Measurements from ENCODE around the gene ZNF462.

Gene ZNF462

GRCh38 chr9:106862821-106863720 is at the start of gene ZNF462:
ZNF462 (plus strand) TSS chr9:106863166; CDS start chr9:106923384, 60,218 bp downstream.
- Histone ChIP-seq H3K36me3 (ENCODE audit: insufficient read depth, low read length) (no peaks in the 10 kb centered on the region), H3K4me3 (ENCODE audit: low read depth in 1 of 2, low read length in 2 of 2) (peak within 1 kb of the TSS; percentile 76 to 89), H3K27me3 (ENCODE audit: control insufficient read depth in 1 of 2, insufficient read depth in 2 of 2, low read length in 2 of 2) (no peaks in the 10 kb centered on the region), H3K27ac (ENCODE audit: low read depth, low read length) (peak within 1 kb of the TSS; percentile 89), H3K9ac (ENCODE audit: low read length) (peak within 1 kb of the TSS; percentile 66), H3K9me3 (ENCODE audit: low read length) (no peaks in the 10 kb centered on the region), H3K4me1 (ENCODE audit: insufficient read depth, low read length) (peaks cover 30% of the 10 kb centered on the region)

- H3K27me3 ChIP-seq (ENCODE audit: control insufficient read depth in 1 of 2, insufficient read depth in 2 of 2, low read length in 2 of 2), result no peaks in the 10 kb centered on the region
- no peaks in the 10 kb centered on the region for H3K9me3 ChIP-seq (ENCODE audit: low read length)
- no peaks in the 10 kb centered on the region for H3K36me3 ChIP-seq (ENCODE audit: insufficient read depth, low read length)
- no peak overlapping the region for H3K9ac ChIP-seq (ENCODE audit: low read length)
- H3K4me1 ChIP-seq (ENCODE audit: insufficient read depth, low read length), result no peaks in the 10 kb centered on the region
- H3K27ac ChIP-seq (ENCODE audit: low read depth, low read length), result no peak overlapping the region
- no peak overlapping the region for H3K4me3 ChIP-seq (ENCODE audit: low read depth in 1 of 2, low read length in 2 of 2)
These were observed 46.4 kb upstream of the ZNF462 start for GRCh38 chr9:106816524-106816923.

- H3K36me3 ChIP-seq (ENCODE audit: insufficient read depth, low read length), result no peaks in the 10 kb centered on the region
- no peak overlapping the region for H3K27ac ChIP-seq (ENCODE audit: low read depth, low read length)
- no peaks in the 10 kb centered on the region for H3K9me3 ChIP-seq (ENCODE audit: low read length)
- H3K9ac ChIP-seq (ENCODE audit: low read length), result no peak overlapping the region
- H3K4me3 ChIP-seq (ENCODE audit: low read depth in 1 of 2, low read length in 2 of 2), result no peak overlapping the region
- no peaks in the 10 kb centered on the region for H3K4me1 ChIP-seq (ENCODE audit: insufficient read depth, low read length)
- no peaks in the 10 kb centered on the region for H3K27me3 ChIP-seq (ENCODE audit: control insufficient read depth in 1 of 2, insufficient read depth in 2 of 2, low read length in 2 of 2)
These were observed 44.9 kb upstream of the ZNF462 start for GRCh38 chr9:106818034-106818433.

- Histone ChIP-seq H3K27ac (ENCODE audit: low read depth, low read length) (no peak overlapping the region), H3K4me3 (ENCODE audit: low read depth in 1 of 2, low read length in 2 of 2) (no peak overlapping the region), H3K9me3 (ENCODE audit: low read length) (no peaks in the 10 kb centered on the region), H3K4me1 (ENCODE audit: insufficient read depth, low read length) (no peaks in the 10 kb centered on the region), H3K9ac (ENCODE audit: low read length) (no peak overlapping the region), H3K27me3 (ENCODE audit: control insufficient read depth in 1 of 2, insufficient read depth in 2 of 2, low read length in 2 of 2) (no peaks in the 10 kb centered on the region), H3K36me3 (ENCODE audit: insufficient read depth, low read length) (no peaks in the 10 kb centered on the region)
These were observed 42.1 kb upstream of the ZNF462 start for GRCh38 chr9:106820866-106821265.

- no peak overlapping the region for H3K4me3 ChIP-seq (ENCODE audit: low read depth in 1 of 2, low read length in 2 of 2)
- no peak overlapping the region for H3K9ac ChIP-seq (ENCODE audit: low read length)
- peaks cover 24% of the 10 kb centered on the region for H3K4me1 ChIP-seq (ENCODE audit: insufficient read depth, low read length)
- H3K36me3 ChIP-seq (ENCODE audit: insufficient read depth, low read length), result no peaks in the 10 kb centered on the region
- no peaks in the 10 kb centered on the region for H3K9me3 ChIP-seq (ENCODE audit: low read length)
- no peaks in the 10 kb centered on the region for H3K27me3 ChIP-seq (ENCODE audit: control insufficient read depth in 1 of 2, insufficient read depth in 2 of 2, low read length in 2 of 2)
- no peak overlapping the region for H3K27ac ChIP-seq (ENCODE audit: low read depth, low read length)
These were observed 34.9 kb upstream of the ZNF462 start for GRCh38 chr9:106828070-106828469.

GRCh38 chr9:106828965-106829364 is 34.0 kb upstream of the ZNF462 start:
- H3K27me3 ChIP-seq (ENCODE audit: control insufficient read depth in 1 of 2, insufficient read depth in 2 of 2, low read length in 2 of 2), result no peaks in the 10 kb centered on the region
- H3K36me3 ChIP-seq (ENCODE audit: insufficient read depth, low read length), result no peaks in the 10 kb centered on the region
- no peak overlapping the region for H3K9ac ChIP-seq (ENCODE audit: low read length)
- H3K4me1 ChIP-seq (ENCODE audit: insufficient read depth, low read length), result peaks cover 24% of the 10 kb centered on the region
- H3K4me3 ChIP-seq (ENCODE audit: low read depth in 1 of 2, low read length in 2 of 2), result no peak overlapping the region
- no peaks in the 10 kb centered on the region for H3K9me3 ChIP-seq (ENCODE audit: low read length)
- H3K27ac ChIP-seq (ENCODE audit: low read depth, low read length), result no peak overlapping the region

- Histone ChIP-seq H3K4me3 (ENCODE audit: low read depth in 1 of 2, low read length in 2 of 2) (peak overlapping the region in 1 of 2 donors; percentile 14), H3K36me3 (ENCODE audit: insufficient read depth, low read length) (no peaks in the 10 kb centered on the region), H3K4me1 (ENCODE audit: insufficient read depth, low read length) (peaks cover 24% of the 10 kb centered on the region), H3K9ac (ENCODE audit: low read length) (no peak overlapping the region), H3K27me3 (ENCODE audit: control insufficient read depth in 1 of 2, insufficient read depth in 2 of 2, low read length in 2 of 2) (no peaks in the 10 kb centered on the region), H3K27ac (ENCODE audit: low read depth, low read length) (peak overlapping the region; percentile 54), H3K9me3 (ENCODE audit: low read length) (no peaks in the 10 kb centered on the region)
These were observed 33.1 kb upstream of the ZNF462 start for GRCh38 chr9:106829666-106830408.

GRCh38 chr9:106830527-106831150 is 32.3 kb upstream of the ZNF462 start:
- Histone ChIP-seq H3K4me1 (ENCODE audit: insufficient read depth, low read length) (peaks cover 24% of the 10 kb centered on the region), H3K36me3 (ENCODE audit: insufficient read depth, low read length) (no peaks in the 10 kb centered on the region), H3K9me3 (ENCODE audit: low read length) (no peaks in the 10 kb centered on the region), H3K27ac (ENCODE audit: low read depth, low read length) (peak overlapping the region; percentile 54), H3K27me3 (ENCODE audit: control insufficient read depth in 1 of 2, insufficient read depth in 2 of 2, low read length in 2 of 2) (no peaks in the 10 kb centered on the region), H3K9ac (ENCODE audit: low read length) (no peak overlapping the region), H3K4me3 (ENCODE audit: low read depth in 1 of 2, low read length in 2 of 2) (peak overlapping the region in 1 of 2 donors; percentile 14)

GRCh38 chr9:106834888-106835287 is 28.1 kb upstream of the ZNF462 start:
- H3K4me3 ChIP-seq (ENCODE audit: low read depth in 1 of 2, low read length in 2 of 2), result no peak overlapping the region
- no peak overlapping the region for H3K9ac ChIP-seq (ENCODE audit: low read length)
- H3K36me3 ChIP-seq (ENCODE audit: insufficient read depth, low read length), result no peaks in the 10 kb centered on the region
- H3K27me3 ChIP-seq (ENCODE audit: control insufficient read depth in 1 of 2, insufficient read depth in 2 of 2, low read length in 2 of 2), result no peaks in the 10 kb centered on the region
- H3K9me3 ChIP-seq (ENCODE audit: low read length), result no peaks in the 10 kb centered on the region
- H3K4me1 ChIP-seq (ENCODE audit: insufficient read depth, low read length), result peaks cover 14% of the 10 kb centered on the region
- no peak overlapping the region for H3K27ac ChIP-seq (ENCODE audit: low read depth, low read length)

- Histone ChIP-seq H3K4me3 (ENCODE audit: low read depth in 1 of 2, low read length in 2 of 2) (no peak overlapping the region), H3K36me3 (ENCODE audit: insufficient read depth, low read length) (no peaks in the 10 kb centered on the region), H3K9ac (ENCODE audit: low read length) (no peak overlapping the region), H3K9me3 (ENCODE audit: low read length) (no peaks in the 10 kb centered on the region), H3K27ac (ENCODE audit: low read depth, low read length) (no peak overlapping the region), H3K27me3 (ENCODE audit: control insufficient read depth in 1 of 2, insufficient read depth in 2 of 2, low read length in 2 of 2) (no peaks in the 10 kb centered on the region), H3K4me1 (ENCODE audit: insufficient read depth, low read length) (peaks cover 4% of the 10 kb centered on the region)
These were observed 27.1 kb upstream of the ZNF462 start for GRCh38 chr9:106835840-106836239.

GRCh38 chr9:106843371-106843770 is 19.6 kb upstream of the ZNF462 start:
- H3K9me3 ChIP-seq (ENCODE audit: low read length), result no peaks in the 10 kb centered on the region
- no peak overlapping the region for H3K9ac ChIP-seq (ENCODE audit: low read length)
- no peak overlapping the region for H3K4me3 ChIP-seq (ENCODE audit: low read depth in 1 of 2, low read length in 2 of 2)
- H3K27me3 ChIP-seq (ENCODE audit: control insufficient read depth in 1 of 2, insufficient read depth in 2 of 2, low read length in 2 of 2), result no peaks in the 10 kb centered on the region
- H3K4me1 ChIP-seq (ENCODE audit: insufficient read depth, low read length), result peaks cover 7% of the 10 kb centered on the region
- H3K27ac ChIP-seq (ENCODE audit: low read depth, low read length), result no peak overlapping the region
- H3K36me3 ChIP-seq (ENCODE audit: insufficient read depth, low read length), result no peaks in the 10 kb centered on the region

Measured in muscle layer of colon (tissue), 2 donors.